HepG2 (cell line): ENCODE data around the gene TRIM37. TPM values are rescaled to one million over a fixed set of nuclear protein-coding genes. Genes with fewer than 3 reads are reported as not detected.

Experiments used
- ATAC-seq: fragments of 200-7000 bp; cut with Tn5 transposase; 3 replicates; pipeline ENCODE4 v1.9.1; 2020; ENCODE audit warnings: mild to moderate bottlenecking, moderate library complexity
- BruUV-seq: library from RNA; stranded (reverse); fragments of 400-500 nt; replicated peaks from 2 replicates; lab custom pipeline; 2021; lab: Mats Ljungman, UMichigan
- CTCF ChIA-PET: fragments of 300-600 bp; formaldehyde crosslinking; extraction: SDS; loops from one replicate; lab custom pipeline; 2021; ENCODE audit warnings: low total read pairs, inconsistent platforms, low intra/inter-chr PET ratio; lab: Yijun Ruan, JAX
- POLR2A ChIA-PET: fragments of 350-600 bp; sonication (Branson Sonifier 250); formaldehyde crosslinking; loops from one replicate; lab custom pipeline; 2020; ENCODE audit warnings: antibody characterized with exemption, inconsistent platforms; lab: Yijun Ruan, JAX
- DNase-seq: peaks from one replicate; pipeline ENCODE4 v3.0.0-alpha.2; 2015; ENCODE audit warnings: low spot score
- FAIRE-seq: peaks from 3 replicates; lab custom pipeline; 2011; peaks lifted over from hg19 to GRCh38; lab: Jason Lieb, UNC
- H2AFZ ChIP-seq: one replicate; pipeline ENCODE4 v1.6.1; 2011; ENCODE audit warnings: low read length, inconsistent platforms
- H3K27ac ChIP-seq: fragments of 300-600 bp; 3 replicates; pipeline ENCODE4 v1.8.0; 2011; ENCODE audit warnings: mixed run types, mild to moderate bottlenecking, mixed read lengths, low read length, inconsistent platforms; ENCODE audit not compliant: insufficient read depth; ENCODE audit errors: extremely low read length
- H3K27me3 ChIP-seq, 2 experiments: fragments of 200-600 bp in 1 of 2; 2 replicates in 1 of 2; 3 replicates in 1 of 2; pipeline versions ENCODE4 v1.6.0 to v1.8.0; 2011; ENCODE audit warnings: low read length in 2 of 2, mild to moderate bottlenecking in 2 of 2, moderate library complexity in 2 of 2, inconsistent platforms in 1 of 2; ENCODE audit not compliant: insufficient read depth in 2 of 2, control insufficient read depth in 1 of 2
- H3K36me3 ChIP-seq, 2 experiments: fragments of 200-600 bp in 1 of 2; replicated peaks in 1 of 2; 2 replicates in 1 of 2; 3 replicates in 1 of 2; pipeline versions ENCODE4 v1.5.1 to v1.8.0; 2011; ENCODE audit warnings: low read length in 2 of 2, inconsistent platforms in 1 of 2; ENCODE audit not compliant: insufficient read depth in 2 of 2, control insufficient read depth in 1 of 2
- H3K4me1 ChIP-seq: 2 replicates; pipeline ENCODE4 v1.5.1; 2012; ENCODE audit warnings: low read length, inconsistent platforms; ENCODE audit not compliant: insufficient read depth
- H3K4me2 ChIP-seq: 2 replicates; pipeline ENCODE4 v1.6.0; 2011; ENCODE audit warnings: low read depth, low read length, inconsistent platforms
- H3K4me3 ChIP-seq, 3 experiments: fragments of 200-600 bp in 1 of 3; sonication (generic), shearing (Covaris generic) in 1 of 3; replicated peaks in 1 of 3; 2 replicates each; pipeline ENCODE4 v1.5.1; 2011 to 2016; ENCODE audit warnings: low read length in 3 of 3, inconsistent platforms in 2 of 3, low read depth in 2 of 3, mild to moderate bottlenecking in 2 of 3, control low read depth in 1 of 3, mixed read lengths in 1 of 3; ENCODE audit not compliant: insufficient read depth in 1 of 3
- H3K79me2 ChIP-seq: one replicate; pipeline ENCODE4 v1.6.1; 2011; ENCODE audit warnings: low read length, inconsistent platforms; ENCODE audit not compliant: insufficient read depth
- H3K9ac ChIP-seq: 2 replicates; pipeline ENCODE4 v1.6.0; 2011; ENCODE audit warnings: mild to moderate bottlenecking, low read depth, low read length, inconsistent platforms; ENCODE audit not compliant: insufficient read depth
- H3K9me3 ChIP-seq: 2 replicates; pipeline ENCODE4 v1.5.1; 2012; ENCODE audit warnings: mild to moderate bottlenecking, low read length
- H4K20me1 ChIP-seq: 2 replicates; pipeline ENCODE4 v1.6.0; 2011; ENCODE audit warnings: inconsistent platforms, mild to moderate bottlenecking, low read length, moderate library complexity; ENCODE audit not compliant: insufficient read depth
- ARNT2 ChIP-seq: sonication (generic); formaldehyde crosslinking; IDR thresholded peaks from 2 replicates; pipeline ENCODE4 v1.8.0; 2022; ENCODE audit warnings: mild to moderate bottlenecking, low read depth, missing genetic modification reagents, moderate library complexity
- HMG20A ChIP-seq: IDR thresholded peaks from 2 replicates; pipeline ENCODE4 v1.6.1; 2016; ENCODE audit warnings: borderline replicate concordance
- HNF4A ChIP-seq: sonication (generic); formaldehyde crosslinking; IDR thresholded peaks from 2 replicates; pipeline ENCODE4 v1.4.0; 2020; ENCODE audit warnings: missing genetic modification reagents
- NFKB2 ChIP-seq: sonication (generic); formaldehyde crosslinking; IDR thresholded peaks from 2 replicates; pipeline ENCODE4 v1.4.0; 2020; ENCODE audit warnings: missing genetic modification reagents, borderline replicate concordance
- ZNF629 ChIP-seq: sonication (generic); formaldehyde crosslinking; conservative IDR thresholded peaks from 2 replicates; pipeline ENCODE4 v1.5.0; 2020; ENCODE audit warnings: missing genetic modification reagents
- ZNF770 ChIP-seq: sonication (generic); formaldehyde crosslinking; IDR thresholded peaks from 2 replicates; pipeline ENCODE4 v1.5.0; 2020; ENCODE audit warnings: mild to moderate bottlenecking, missing genetic modification reagents
- WGBS: methylation state at CpG from one replicate; pipeline ENCODE4 v1.1.6; 2017; ENCODE audit warnings: low lambda C conversion rate; 5-methylcytosine and 5-hydroxymethylcytosine counted together
- in situ Hi-C: cut with HindIII; loops from 2 replicates; pipeline ENCODE4 v1.10.0; 2017; ENCODE audit warnings: low pct_unique_long_range_greater_than_20kb; ENCODE audit not compliant: extremely low pct_ligation_motif_present
- intact Hi-C: fragments of 100-400 bp; cut with micrococcal nuclease; formaldehyde crosslinking; loops from one replicate; pipeline ENCODE4 v1.10.0; 2022; ENCODE audit not compliant: unreplicated experiment
- polyA plus RNA-seq, 8 experiments: library from polyadenylated mRNA; depleted of rRNA in 3 of 8; stranded (reverse) in 7 of 8; unstranded in 1 of 8; fragments of >200 nt; fragmentation: Illumina TruSeq in 4 of 8; extraction: Trizol in 4 of 8; gene quantifications; 2 replicates each; pipeline versions ENCODE4 v1.2.1 to v1.2.3, GENCODE V29; 2011 to 2016; ENCODE audit warnings: low read depth in 4 of 8, missing spikeins in 1 of 8, mixed read lengths in 1 of 8; ENCODE audit not compliant: insufficient read depth in 1 of 8
- total RNA-seq, 5 experiments: library from RNA; depleted of rRNA; stranded (reverse); fragments of >200 nt; fragmentation: Illumina TruSeq; extraction: Trizol; gene quantifications; 2 replicates each; pipeline ENCODE4 v1.2.3, GENCODE V29; 2016; ENCODE audit warnings: low read depth in 1 of 5

TRIM37 gene
- total and polyA plus RNA-seq, 2 of the 13 experiments (the other 11 are each of a cell fraction or from before 2014, with no cell fraction given): 12.4 to 39.1 TPM

- Histone ChIP-seq H3K79me2 (peaks cover 11% of the 10 kb centered on the region), H3K9me3 (no peaks in the 10 kb centered on the region), H4K20me1 (no peaks in the 10 kb centered on the region), H3K27me3 (no peaks in the 10 kb centered on the region), H3K9ac (no peak overlapping the region), H3K36me3 (peaks cover 0 to 6% of the 10 kb centered on the region in 2 experiments; a peak in 2 of 5 replicates), H3K4me1 (peaks cover 13% of the 10 kb centered on the region), H3K27ac (no peak overlapping the region), H3K4me3 (no peak overlapping the region), H2AFZ (no peak overlapping the region), H3K4me2 (no peak overlapping the region)
- DNase-seq (no peak), FAIRE-seq (no peak), ATAC-seq (no peak)
- intact Hi-C loops (no loop called here), in situ Hi-C loops (no loop called here)
- BruUV-seq: no TSS peak
- 87% methylated on average over 6 of the region's 6 CpGs for WGBS
- CTCF ChIA-PET: no interaction called here
- POLR2A ChIA-PET: interaction anchor here (1.4 kb wide), 1 partner anchor 12 kb away, joined by 4 read pairs; the partner anchor contains the start of gene TRIM37
- TF ChIP-seq NFKB2 (CRISPR knock-in tag) (no peak), HMG20A (CRISPR knock-in tag) (no peak), ZNF770 (CRISPR knock-in tag) (peak; percentile 93), ZNF629 (CRISPR knock-in tag) (no peak), HNF4A (CRISPR knock-in tag) (peak; percentile 36; the same call in 1 of the 2 replicates), ARNT2 (CRISPR knock-in tag) (0 out of 2 replicates have a peak, but pooled peaks have one; percentile 16)
Measured at GRCh38 chr17:59094861-59095530, 11.7 kb downstream of the TRIM37 start.
